HEK293T (cell line): ENCODE data around the gene HSPBAP1.

Source experiments
- CTCF ChIA-PET: fragments of 350-600 bp; formaldehyde crosslinking; extraction: SDS; loops from one replicate; lab custom pipeline; 2021; ENCODE audit warnings: antibody characterized with exemption, inconsistent platforms; lab: Yijun Ruan, JAX
- POLR2A ChIA-PET: fragments of 350-600 bp; formaldehyde crosslinking; extraction: SDS; loops from one replicate; lab custom pipeline; 2020; ENCODE audit warnings: antibody characterized with exemption, inconsistent platforms; lab: Yijun Ruan, JAX
- DNase-seq: peaks from one replicate; pipeline ENCODE4 v3.0.0; 2012; ENCODE audit warnings: mixed read lengths; ENCODE audit errors: extremely low spot score
- ARNT ChIP-seq: fragments of 450-650 bp; IDR thresholded peaks from 2 replicates; pipeline ENCODE4 v1.6.1; 2017; ENCODE audit warnings: mild to moderate bottlenecking
- BHLHE40 ChIP-seq: fragments of 450-650 bp; IDR thresholded peaks from 2 replicates; pipeline ENCODE4 v1.6.1; 2016; ENCODE audit warnings: mild to moderate bottlenecking, moderate library complexity, borderline replicate concordance
- CTBP1 ChIP-seq: fragments of 450-650 bp; IDR thresholded peaks from 2 replicates; pipeline ENCODE4 v1.6.1; 2016; ENCODE audit warnings: borderline replicate concordance
- ELF4 ChIP-seq: fragments of 450-650 bp; IDR thresholded peaks from 2 replicates; pipeline ENCODE4 v1.6.1; 2017; ENCODE audit warnings: antibody characterized with exemption
- FOXA1 ChIP-seq: fragments of 450-650 bp; IDR thresholded peaks from 2 replicates; pipeline ENCODE4 v1.6.1; 2016; ENCODE audit warnings: mild to moderate bottlenecking
- FOXK2 ChIP-seq: fragments of 450-650 bp; IDR thresholded peaks from 2 replicates; pipeline ENCODE4 v1.6.1; 2016; ENCODE audit warnings: mild to moderate bottlenecking
- FOXM1 ChIP-seq: fragments of 450-650 bp; IDR thresholded peaks from 2 replicates; pipeline ENCODE4 v1.6.1; 2017; ENCODE audit warnings: mild to moderate bottlenecking, borderline replicate concordance
- HDGF ChIP-seq: fragments of 450-650 bp; IDR thresholded peaks from 2 replicates; pipeline ENCODE4 v1.6.1; 2017; ENCODE audit warnings: antibody characterized with exemption, borderline replicate concordance
- L3MBTL2 ChIP-seq: fragments of 450-650 bp; conservative IDR thresholded peaks from 2 replicates; pipeline ENCODE4 v1.6.1; 2016; ENCODE audit warnings: mild to moderate bottlenecking
- LEF1 ChIP-seq: fragments of 450-650 bp; IDR thresholded peaks from 2 replicates; pipeline ENCODE4 v1.6.1; 2017; ENCODE audit warnings: mild to moderate bottlenecking, borderline replicate concordance
- NFRKB ChIP-seq: fragments of 450-650 bp; IDR thresholded peaks from 2 replicates; pipeline ENCODE4 v1.6.1; 2016; ENCODE audit warnings: mild to moderate bottlenecking, moderate library complexity
- PKNOX1 ChIP-seq: fragments of 450-650 bp; IDR thresholded peaks from 2 replicates; pipeline ENCODE4 v1.6.1; 2016
- SP1 ChIP-seq: fragments of 450-650 bp; IDR thresholded peaks from 2 replicates; pipeline ENCODE4 v1.6.1; 2017
- SUZ12 ChIP-seq: fragments of 450-650 bp; IDR thresholded peaks from 2 replicates; pipeline ENCODE4 v1.6.1; 2016; ENCODE audit warnings: mild to moderate bottlenecking
- TARDBP ChIP-seq: fragments of 450-650 bp; IDR thresholded peaks from 2 replicates; pipeline ENCODE4 v1.6.1; 2016
- ZNF384 ChIP-seq: fragments of 450-650 bp; IDR thresholded peaks from 2 replicates; pipeline ENCODE4 v1.6.1; 2016

Gene HSPBAP1

GRCh38 chr3:122786066-122786465, 7.6 kb downstream of the HSPBAP1 start:
- ChIA-PET POLR2A (no interaction called here), CTCF (no interaction called here)
- TF ChIP-seq PKNOX1 (no peak), NFRKB (no peak), L3MBTL2 (no peak), ARNT (no peak), SP1 (no peak), ZNF384 (no peak), FOXA1 (no peak), BHLHE40 (no peak), LEF1 (no peak)
- no peak for DNase-seq

GRCh38 chr3:122785231-122785630, 8.4 kb downstream of the HSPBAP1 start:
- ChIA-PET POLR2A (no interaction called here), CTCF (no interaction called here)
- no peak for DNase-seq
- TF ChIP-seq FOXM1 (no peak), TARDBP (no peak), ARNT (no peak)

GRCh38 chr3:122784436-122784835, 9.2 kb downstream of the HSPBAP1 start:
- CTCF ChIA-PET, result interaction anchor here (0.7 kb wide), 1 partner anchor 223 kb away, joined by 3 read pairs; no protein-coding TSS in a partner anchor
- POLR2A ChIA-PET, result no interaction called here
- no peak for TF ChIP-seq TARDBP
- no peak for TF ChIP-seq FOXM1
- no peak for TF ChIP-seq SP1
- no peak for TF ChIP-seq NFRKB
- TF ChIP-seq LEF1, result no peak
- no peak for TF ChIP-seq ZNF384
- no peak for TF ChIP-seq ARNT
- TF ChIP-seq HDGF, result no peak
- TF ChIP-seq BHLHE40, result no peak
- no peak for TF ChIP-seq L3MBTL2
- no peak for TF ChIP-seq FOXA1
- TF ChIP-seq CTBP1, result no peak
- no peak for TF ChIP-seq FOXK2
- DNase-seq, result no peak

GRCh38 chr3:122782804-122783203, 10.8 kb downstream of the HSPBAP1 start:
- no peak for TF ChIP-seq L3MBTL2
- TF ChIP-seq CTBP1, result no peak
- no peak for TF ChIP-seq FOXM1
- TF ChIP-seq SP1, result no peak
- no peak for TF ChIP-seq NFRKB
- no peak for TF ChIP-seq SUZ12
- TF ChIP-seq FOXA1, result no peak
- TF ChIP-seq LEF1, result no peak
- no peak for TF ChIP-seq ZNF384
- ChIA-PET POLR2A (no interaction called here), CTCF (no interaction called here)
- no peak for DNase-seq

- ChIA-PET CTCF (no interaction called here), POLR2A (no interaction called here)
- TF ChIP-seq L3MBTL2 (no peak), FOXM1 (no peak), HDGF (no peak), ELF4 (no peak), BHLHE40 (no peak), LEF1 (no peak), TARDBP (no peak), ARNT (no peak)
- DNase-seq, result no peak
These were observed 16.1 kb downstream of the HSPBAP1 start for GRCh38 chr3:122777563-122777962.

- no peak for DNase-seq
- no peak for TF ChIP-seq PKNOX1
- TF ChIP-seq ZNF384, result no peak
- TF ChIP-seq CTBP1, result no peak
- no peak for TF ChIP-seq NFRKB
- TF ChIP-seq BHLHE40, result no peak
- no peak for TF ChIP-seq ARNT
- ChIA-PET CTCF (interaction anchor here (1.0 kb wide), 1 partner anchor 22 kb away, joined by 3 read pairs; no protein-coding TSS in a partner anchor), POLR2A (no interaction called here)
These were observed 16.8 kb downstream of the HSPBAP1 start for GRCh38 chr3:122776675-122777468.

- ChIA-PET CTCF (no interaction called here), POLR2A (no interaction called here)
- DNase-seq, result no peak
- no peak for TF ChIP-seq FOXM1
- TF ChIP-seq ZNF384, result no peak
- TF ChIP-seq CTBP1, result no peak
- TF ChIP-seq ELF4, result no peak
- TF ChIP-seq PKNOX1, result no peak
- no peak for TF ChIP-seq SUZ12
- no peak for TF ChIP-seq FOXK2
- no peak for TF ChIP-seq NFRKB
- no peak for TF ChIP-seq TARDBP
These were observed 19.1 kb downstream of the HSPBAP1 start for GRCh38 chr3:122774564-122774963.
